ENCODE measurements around the gene FARS2. TPM values are rescaled to one million over a fixed set of nuclear protein-coding genes. Genes with fewer than 3 reads are reported as not detected.

Gene FARS2
- total and polyA plus RNA-seq, 2 experiments from 2014 or later, result 9.9 to 15.4 TPM

- Histone ChIP-seq H3K27ac (no peak overlapping the region), H3K9me3 (ENCODE audit: low read depth) (no peaks in the 10 kb centered on the region), H3K4me1 (ENCODE audit: insufficient read depth) (no peaks in the 10 kb centered on the region), H4K20me1 (ENCODE audit: insufficient read depth, poor library complexity, severe bottlenecking) (no peaks in the 10 kb centered on the region), H3K27me3 (no peaks in the 10 kb centered on the region), H3K36me3 (replicated peaks; ENCODE audit: insufficient read depth, low read depth) (no peaks in the 10 kb centered on the region), H3K4me2 (no peak overlapping the region), H2AFZ (no peak overlapping the region), H3K79me2 (no peaks in the 10 kb centered on the region), H3K4me3 (no peak overlapping the region), H3K9me2 (replicated peaks; ENCODE audit: insufficient read depth) (no peaks in the 10 kb centered on the region)
- TF ChIP-seq EZH2 (IDR thresholded peaks at IDR 0.05; ENCODE audit: borderline replicate concordance) (no peak), EZH2phosphoT487 (IDR thresholded peaks at IDR 0.05; ENCODE audit: low read depth, severe bottlenecking, unreplicated experiment) (no peak)
- TF ChIP-seq, protein P1, sequence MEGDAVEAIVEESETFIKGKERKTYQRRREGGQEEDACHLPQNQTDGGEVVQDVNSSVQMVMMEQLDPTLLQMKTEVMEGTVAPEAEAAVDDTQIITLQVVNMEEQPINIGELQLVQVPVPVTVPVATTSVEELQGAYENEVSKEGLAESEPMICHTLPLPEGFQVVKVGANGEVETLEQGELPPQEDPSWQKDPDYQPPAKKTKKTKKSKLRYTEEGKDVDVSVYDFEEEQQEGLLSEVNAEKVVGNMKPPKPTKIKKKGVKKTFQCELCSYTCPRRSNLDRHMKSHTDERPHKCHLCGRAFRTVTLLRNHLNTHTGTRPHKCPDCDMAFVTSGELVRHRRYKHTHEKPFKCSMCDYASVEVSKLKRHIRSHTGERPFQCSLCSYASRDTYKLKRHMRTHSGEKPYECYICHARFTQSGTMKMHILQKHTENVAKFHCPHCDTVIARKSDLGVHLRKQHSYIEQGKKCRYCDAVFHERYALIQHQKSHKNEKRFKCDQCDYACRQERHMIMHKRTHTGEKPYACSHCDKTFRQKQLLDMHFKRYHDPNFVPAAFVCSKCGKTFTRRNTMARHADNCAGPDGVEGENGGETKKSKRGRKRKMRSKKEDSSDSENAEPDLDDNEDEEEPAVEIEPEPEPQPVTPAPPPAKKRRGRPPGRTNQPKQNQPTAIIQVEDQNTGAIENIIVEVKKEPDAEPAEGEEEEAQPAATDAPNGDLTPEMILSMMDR (IDR thresholded peaks at IDR 0.05; ENCODE audit: poor library complexity), result no peak
- DNase-seq (ENCODE audit: low spot score), result no peak
- 88% methylated on average over 7 of the region's 7 CpGs for WGBS (ENCODE audit: low lambda C conversion rate, missing lambda C conversion rate)
Measured at GRCh38 chr6:5589422-5590141, 328.3 kb downstream of the FARS2 start.

- Histone ChIP-seq H3K9me2 (replicated peaks; ENCODE audit: insufficient read depth) (no peaks in the 10 kb centered on the region), H2AFZ (no peak overlapping the region), H3K36me3 (replicated peaks; ENCODE audit: insufficient read depth, low read depth) (no peaks in the 10 kb centered on the region), H4K20me1 (ENCODE audit: insufficient read depth, poor library complexity, severe bottlenecking) (no peaks in the 10 kb centered on the region), H3K27me3 (no peaks in the 10 kb centered on the region), H3K79me2 (no peaks in the 10 kb centered on the region), H3K9me3 (ENCODE audit: low read depth) (no peaks in the 10 kb centered on the region), H3K4me3 (no peak overlapping the region), H3K4me1 (ENCODE audit: insufficient read depth) (no peaks in the 10 kb centered on the region), H3K4me2 (no peak overlapping the region), H3K27ac (no peak overlapping the region)
- TF ChIP-seq EZH2 (IDR thresholded peaks at IDR 0.05; ENCODE audit: borderline replicate concordance), result no peak
- TF ChIP-seq EZH2phosphoT487 (IDR thresholded peaks at IDR 0.05; ENCODE audit: low read depth, severe bottlenecking, unreplicated experiment), result no peak
- TF ChIP-seq, protein P1 (IDR thresholded peaks at IDR 0.05; ENCODE audit: poor library complexity), result no peak
- DNase-seq (ENCODE audit: low spot score), result no peak
- 89% methylated on average over 5 of the region's 5 CpGs for WGBS (ENCODE audit: low lambda C conversion rate, missing lambda C conversion rate)
Measured at GRCh38 chr6:5590187-5590586, 328.9 kb downstream of the FARS2 start.

DNA sequence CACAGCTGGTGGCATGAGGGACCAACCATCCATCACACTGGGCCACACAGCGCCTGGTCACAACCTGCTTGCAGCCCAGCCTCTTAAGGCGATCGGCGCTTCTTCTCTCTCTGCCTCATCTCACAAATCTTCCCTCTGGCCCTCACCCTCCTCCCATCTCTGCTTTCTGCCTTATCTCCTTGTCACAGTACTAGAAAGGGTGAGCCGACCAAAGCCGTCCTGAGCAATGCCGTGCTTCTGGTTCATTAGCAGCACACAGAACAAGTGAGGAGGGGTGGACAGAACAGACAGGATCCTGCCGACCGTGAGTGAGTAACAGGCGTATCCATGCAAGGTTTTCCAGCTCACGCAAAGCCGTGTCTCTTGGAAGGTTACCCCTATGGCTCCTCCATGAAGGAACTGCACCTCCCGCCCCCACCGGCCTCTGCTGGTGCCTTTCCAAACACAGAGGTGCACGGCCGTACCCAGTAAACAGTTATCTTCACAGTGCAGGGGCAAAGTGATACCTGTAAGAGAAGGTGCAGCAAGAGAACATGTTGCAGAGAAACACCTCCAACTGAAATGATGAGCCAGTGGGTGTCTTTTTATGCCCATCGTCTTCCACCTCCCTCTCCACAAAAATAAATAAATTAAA is 331.7 kb downstream of the FARS2 start:
- Histone ChIP-seq H3K36me3 (replicated peaks; ENCODE audit: insufficient read depth, low read depth) (no peaks in the 10 kb centered on the region), H3K27me3 (no peaks in the 10 kb centered on the region), H3K79me2 (no peaks in the 10 kb centered on the region), H3K4me3 (no peak overlapping the region), H3K27ac (no peak overlapping the region), H4K20me1 (ENCODE audit: insufficient read depth, poor library complexity, severe bottlenecking) (no peaks in the 10 kb centered on the region), H3K4me1 (ENCODE audit: insufficient read depth) (no peaks in the 10 kb centered on the region), H2AFZ (no peak overlapping the region), H3K9me3 (ENCODE audit: low read depth) (no peaks in the 10 kb centered on the region), H3K9me2 (replicated peaks; ENCODE audit: insufficient read depth) (no peaks in the 10 kb centered on the region), H3K4me2 (no peak overlapping the region)
- DNase-seq (ENCODE audit: low spot score), result no peak
- TF ChIP-seq EZH2phosphoT487 (IDR thresholded peaks at IDR 0.05; ENCODE audit: low read depth, severe bottlenecking, unreplicated experiment) (no peak), EZH2 (IDR thresholded peaks at IDR 0.05; ENCODE audit: borderline replicate concordance) (no peak)
- TF ChIP-seq, protein P1 (IDR thresholded peaks at IDR 0.05; ENCODE audit: poor library complexity), result no peak
- WGBS (ENCODE audit: low lambda C conversion rate, missing lambda C conversion rate), result 74% methylated on average over 17 of the region's 17 CpGs

All from hepatocyte (in vitro differentiated cells).